Prostate gland (tissue), 2 donors: ENCODE data around the gene RAB40C. TPM values are rescaled to one million over a fixed set of nuclear protein-coding genes. Genes with fewer than 3 reads are reported as not detected.

Source experiments
- DNase-seq: peaks from one replicate; pipeline ENCODE4 v3.0.0-alpha.2; 2019; ENCODE audit warnings: low spot score
- H3K27ac ChIP-seq, 2 donors: fragments of 200-600 bp; sonication (generic); 2 replicates each; pipeline ENCODE4 v1.5.1; 2017 to 2019
- H3K27me3 ChIP-seq: fragments of 200-600 bp; sonication (generic); replicated peaks from 2 replicates; pipeline ENCODE4 v1.5.1; 2019; ENCODE audit not compliant: insufficient read depth
- H3K36me3 ChIP-seq, 2 donors: fragments of 200-600 bp; sonication (generic); 1 replicate in 1 of 2; 2 replicates in 1 of 2; pipeline versions ENCODE4 v1.5.1 to v1.8.1; 2017 to 2019
- H3K4me1 ChIP-seq: fragments of 200-600 bp; sonication (generic); replicated peaks from 2 replicates; pipeline ENCODE4 v1.5.1; 2019
- H3K4me3 ChIP-seq, 2 donors: fragments of 200-600 bp; sonication (generic); 2 replicates each; pipeline ENCODE4 v1.5.1; 2017 to 2019
- H3K9me3 ChIP-seq: fragments of 200-600 bp; sonication (generic); 2 replicates; pipeline ENCODE4 v1.5.1; 2017
- POLR2A ChIP-seq: fragments of 450-650 bp; IDR thresholded peaks from one replicate; pipeline ENCODE4 v1.6.1; 2016; ENCODE audit warnings: antibody characterized with exemption, mild to moderate bottlenecking
- POLR2AphosphoS5 ChIP-seq: sonication (generic); formaldehyde crosslinking; IDR thresholded peaks from one replicate; pipeline ENCODE4 v1.6.1; 2017; ENCODE audit warnings: antibody characterized with exemption
- WGBS: methylation state at CpG from one replicate; pipeline ENCODE4 v1.1.5; 2018; 5-methylcytosine and 5-hydroxymethylcytosine counted together
- intact Hi-C: fragments of 100-400 bp; cut with DNase I; formaldehyde crosslinking; loops from one replicate; pipeline ENCODE4 v1.14.2; 2022
- total RNA-seq, 2 donors: library from RNA; depleted of rRNA; stranded (reverse); fragments of >200 nt; gene quantifications; one replicate each; pipeline ENCODE4 v1.1.0, GENCODE V29; 2016
- TF ChIP-seq, protein P1 (sequence below), 4 experiments: fragments of 200-600 bp in 2 of 4; fragments of 450-650 bp in 2 of 4; sonication (generic) in 2 of 4; IDR thresholded peaks; 1 replicate in 3 of 4; 2 replicates in 1 of 4; pipeline ENCODE4 v1.5.1; 2016 to 2019; ENCODE audit warnings: antibody characterized with exemption in 4 of 4, mild to moderate bottlenecking in 2 of 4, moderate library complexity in 2 of 4

RAB40C gene
- total RNA-seq, 2 donors from 2014 or later = 41.8 to 68.0 TPM

DNA sequence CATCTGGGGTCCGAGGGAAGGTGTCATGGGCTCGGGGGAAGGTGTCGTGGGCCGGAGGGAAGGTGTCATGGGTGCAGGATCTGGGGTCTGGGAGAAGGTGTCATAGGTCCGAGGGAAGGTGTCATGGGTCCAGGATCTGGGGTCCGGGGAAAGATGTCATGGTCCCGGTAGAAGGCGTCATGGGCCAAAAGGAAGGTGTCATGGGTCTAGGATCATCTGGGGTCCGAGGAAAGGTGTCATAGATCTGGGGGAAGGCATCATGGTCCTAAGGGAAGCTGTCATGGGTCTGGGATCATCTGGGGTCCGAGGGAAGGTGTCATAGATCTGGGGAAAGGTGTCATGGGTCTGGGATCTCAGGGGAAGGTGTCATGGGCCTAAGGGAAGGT lies 942 bp downstream of the RAB40C start:
- H3K27ac ChIP-seq = peak overlapping the region; percentile 87 to 89
- DNase-seq = no peak
- TF ChIP-seq, protein P1, sequence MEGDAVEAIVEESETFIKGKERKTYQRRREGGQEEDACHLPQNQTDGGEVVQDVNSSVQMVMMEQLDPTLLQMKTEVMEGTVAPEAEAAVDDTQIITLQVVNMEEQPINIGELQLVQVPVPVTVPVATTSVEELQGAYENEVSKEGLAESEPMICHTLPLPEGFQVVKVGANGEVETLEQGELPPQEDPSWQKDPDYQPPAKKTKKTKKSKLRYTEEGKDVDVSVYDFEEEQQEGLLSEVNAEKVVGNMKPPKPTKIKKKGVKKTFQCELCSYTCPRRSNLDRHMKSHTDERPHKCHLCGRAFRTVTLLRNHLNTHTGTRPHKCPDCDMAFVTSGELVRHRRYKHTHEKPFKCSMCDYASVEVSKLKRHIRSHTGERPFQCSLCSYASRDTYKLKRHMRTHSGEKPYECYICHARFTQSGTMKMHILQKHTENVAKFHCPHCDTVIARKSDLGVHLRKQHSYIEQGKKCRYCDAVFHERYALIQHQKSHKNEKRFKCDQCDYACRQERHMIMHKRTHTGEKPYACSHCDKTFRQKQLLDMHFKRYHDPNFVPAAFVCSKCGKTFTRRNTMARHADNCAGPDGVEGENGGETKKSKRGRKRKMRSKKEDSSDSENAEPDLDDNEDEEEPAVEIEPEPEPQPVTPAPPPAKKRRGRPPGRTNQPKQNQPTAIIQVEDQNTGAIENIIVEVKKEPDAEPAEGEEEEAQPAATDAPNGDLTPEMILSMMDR (IDR thresholded peaks at IDR 0.05) = no peak
- no peak for TF ChIP-seq POLR2A
- no peak for TF ChIP-seq POLR2AphosphoS5
- H3K4me3 ChIP-seq = peak overlapping the region; percentile 70 to 87
- no peaks in the 10 kb centered on the region for H3K36me3 ChIP-seq
- WGBS = 36% methylated on average over 10 of the region's 10 CpGs
- no peaks in the 10 kb centered on the region for H3K9me3 ChIP-seq
- intact Hi-C loops = no loop called here
- H3K4me1 ChIP-seq = peaks cover 16% of the 10 kb centered on the region
- H3K27me3 ChIP-seq = no peaks in the 10 kb centered on the region

GRCh38 chr16:591231-591630 lies 1.4 kb downstream of the RAB40C start:
- H3K9me3 ChIP-seq = no peaks in the 10 kb centered on the region
- H3K4me1 ChIP-seq = peaks cover 16% of the 10 kb centered on the region
- peak overlapping the region; percentile 87 to 89 for H3K27ac ChIP-seq
- intact Hi-C loops = no loop called here
- DNase-seq = no peak
- H3K4me3 ChIP-seq = peak overlapping the region; percentile 70 to 87
- WGBS = 52% methylated on average over 8 of the region's 8 CpGs
- no peaks in the 10 kb centered on the region for H3K27me3 ChIP-seq
- peaks cover 0 to under 1% of the 10 kb centered on the region in 2 donors for H3K36me3 ChIP-seq
- TF ChIP-seq POLR2AphosphoS5 (no peak), POLR2A (no peak)
- TF ChIP-seq, protein P1 (IDR thresholded peaks at IDR 0.05) = no peak

DNA sequence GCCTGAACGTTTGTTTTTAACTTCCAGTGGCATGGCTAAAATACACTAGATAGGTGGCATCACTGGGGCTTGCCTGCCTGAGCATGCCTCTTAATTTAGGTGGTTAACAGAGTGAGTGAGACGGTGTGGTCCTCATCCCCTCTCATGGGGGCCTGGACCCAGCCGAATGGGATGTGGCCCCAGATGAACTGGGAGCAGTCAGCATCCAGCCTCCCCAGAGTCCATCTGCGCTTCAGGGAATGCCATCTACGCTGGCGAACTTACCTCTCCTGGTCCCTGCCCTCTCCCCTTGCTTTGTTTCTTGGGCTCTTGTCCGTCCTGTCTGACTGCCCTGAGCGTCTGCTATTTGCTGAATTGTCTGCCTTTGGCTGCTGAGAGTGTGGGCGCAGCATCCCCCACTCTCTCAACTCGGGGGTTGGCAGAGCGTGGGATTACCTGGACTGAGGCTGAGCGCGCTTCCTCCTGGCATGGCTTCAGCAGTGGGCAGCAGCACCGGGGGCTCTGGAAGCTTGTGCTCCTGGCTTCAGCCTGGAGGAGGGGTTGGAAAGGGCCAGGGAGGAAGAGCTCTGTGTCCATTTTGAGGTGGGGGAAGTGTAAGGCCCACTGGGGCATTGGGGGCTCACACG lies 2.1 kb downstream of the RAB40C start:
- intact Hi-C loops = no loop called here
- DNase-seq = no peak
- WGBS = 37% methylated on average over 15 of the region's 15 CpGs
- Histone ChIP-seq H3K36me3 (peaks cover 0 to 4% of the 10 kb centered on the region in 2 donors), H3K4me1 (peaks cover 16% of the 10 kb centered on the region), H3K9me3 (no peaks in the 10 kb centered on the region), H3K4me3 (peak overlapping the region in 1 of 2 donors; percentile 14), H3K27me3 (no peaks in the 10 kb centered on the region), H3K27ac (peak overlapping the region; percentile 87 to 89)
- no peak for TF ChIP-seq POLR2AphosphoS5
- TF ChIP-seq, protein P1 (IDR thresholded peaks at IDR 0.05) = no peak

DNA sequence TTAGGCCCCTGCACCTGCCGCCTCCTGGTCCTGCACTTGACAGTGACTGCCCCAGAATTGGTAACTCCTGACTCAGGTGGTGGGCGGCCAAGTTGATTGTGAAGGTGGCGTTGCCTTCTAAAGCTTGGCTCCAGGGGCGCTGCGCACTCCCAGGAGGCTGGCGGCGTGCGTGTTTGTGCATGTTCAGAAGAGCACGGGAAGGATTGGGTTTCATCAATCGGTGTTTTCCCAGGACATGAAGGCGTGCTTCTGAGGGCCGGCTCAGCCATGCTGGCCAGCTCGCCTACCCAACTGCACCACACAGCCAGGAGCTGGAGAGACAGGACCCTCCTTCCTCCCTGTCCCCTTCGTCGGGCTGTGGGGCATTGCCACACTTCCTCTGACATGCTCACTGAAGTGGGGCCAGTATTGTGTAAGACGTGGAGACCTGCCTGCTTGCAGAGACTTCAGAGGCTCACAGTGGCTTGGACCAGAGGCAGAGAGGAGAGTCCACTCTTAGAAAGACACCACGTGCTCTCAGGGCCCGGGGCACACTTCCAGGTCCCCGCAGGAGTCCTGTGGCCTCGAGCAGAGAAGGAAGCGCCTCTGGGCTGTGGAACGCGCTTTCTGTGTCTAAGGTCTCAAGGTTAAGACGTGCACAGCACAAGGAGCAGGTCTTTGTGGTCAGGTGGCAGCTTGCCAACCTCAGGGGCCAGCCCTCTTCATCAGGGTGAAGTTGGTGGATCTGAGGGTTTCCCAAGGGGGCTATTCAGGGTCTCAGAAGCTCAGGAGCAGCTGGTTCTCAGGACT lies 2.8 kb downstream of the RAB40C start:
- Histone ChIP-seq H3K36me3 (peaks cover 0 to 4% of the 10 kb centered on the region in 2 donors), H3K27ac (peak overlapping the region; percentile 87 to 89), H3K4me3 (peak overlapping the region in 1 of 2 donors; percentile 14), H3K4me1 (peaks cover 16% of the 10 kb centered on the region), H3K27me3 (no peaks in the 10 kb centered on the region), H3K9me3 (no peaks in the 10 kb centered on the region)
- peak; percentile 56 for TF ChIP-seq POLR2A
- peak; percentile 87 for TF ChIP-seq POLR2AphosphoS5
- TF ChIP-seq, protein P1 (IDR thresholded peaks at IDR 0.05) = peak in 3 of 4 experiments; percentile 20 to 69 (median 62)
- DNase-seq = peak; percentile 89
- WGBS = 40% methylated on average over 24 of the region's 24 CpGs
- intact Hi-C loops = no loop called here
